Kidney capillary endothelial cell (primary cell): Measurements from ENCODE around the gene RGS6.

Experiments used
- DNase-seq: peaks from one replicate; pipeline ENCODE4 v3.0.0-alpha.2; 2018; ENCODE audit warnings: low spot score

The RGS6 gene

GRCh38 chr14:72610096-72610830 is 678.0 kb downstream of the RGS6 start:
- no peak for DNase-seq

DNA sequence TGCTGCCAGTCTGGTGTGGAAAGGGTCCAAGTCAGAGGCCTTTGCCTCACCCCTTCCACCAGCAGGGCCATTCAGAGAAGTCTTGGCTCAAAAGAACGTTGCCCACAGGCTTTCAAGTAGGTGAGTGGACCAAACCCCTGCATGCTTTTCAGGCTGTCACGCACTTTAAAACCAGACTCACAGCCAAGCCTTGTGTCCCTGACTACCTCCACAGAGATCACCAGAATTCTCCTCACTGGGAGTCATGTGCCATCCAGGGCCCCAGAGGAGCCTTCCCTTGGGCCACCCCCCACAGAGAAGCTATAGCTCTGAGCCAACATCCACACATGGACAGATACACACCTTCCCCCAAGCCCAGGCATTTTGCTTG is 678.6 kb downstream of the RGS6 start:
- no peak for DNase-seq

GRCh38 chr14:72611506-72611905 is 679.3 kb downstream of the RGS6 start:
- no peak for DNase-seq

DNA sequence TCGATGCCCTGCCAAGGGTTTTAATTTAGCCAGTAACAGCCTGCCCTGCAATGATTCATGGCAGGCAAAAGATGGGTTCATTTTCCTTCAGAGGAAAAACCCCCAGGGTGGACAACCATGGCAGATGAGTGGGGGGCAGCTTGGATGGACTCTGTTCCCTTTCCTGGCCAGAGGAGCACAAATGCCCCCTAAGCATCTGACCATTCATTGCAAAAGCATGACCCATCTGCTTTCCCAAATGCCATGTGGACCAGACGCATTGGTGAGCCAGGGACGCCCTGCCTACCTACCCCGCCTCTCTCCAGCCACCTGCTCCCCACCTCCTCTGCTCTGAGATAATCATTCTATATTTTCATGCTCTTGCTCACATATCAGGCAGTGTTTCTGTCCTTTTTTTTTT is 679.8 kb downstream of the RGS6 start:
- no peak for DNase-seq

- DNase-seq, result peak; percentile 59
These were observed 681.2 kb downstream of the RGS6 start for GRCh38 chr14:72613231-72613974.

DNA sequence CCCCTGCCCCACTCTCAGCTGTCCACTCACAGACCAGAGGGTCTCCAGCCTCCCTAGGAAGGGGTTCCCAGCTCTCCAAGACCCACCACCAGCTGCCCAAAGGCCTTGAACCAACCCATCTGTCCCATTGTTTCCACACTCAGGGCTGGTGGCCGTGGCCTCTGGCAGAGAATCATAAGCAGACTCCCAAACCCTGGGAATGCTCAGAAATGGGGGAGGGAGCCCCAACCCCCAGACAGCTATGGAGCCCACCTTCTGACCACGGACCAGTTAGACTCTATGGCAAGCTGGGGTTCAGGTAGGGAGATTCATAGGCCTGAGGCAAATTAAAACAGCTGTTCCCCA is 681.7 kb downstream of the RGS6 start:
- no peak for DNase-seq

DNA sequence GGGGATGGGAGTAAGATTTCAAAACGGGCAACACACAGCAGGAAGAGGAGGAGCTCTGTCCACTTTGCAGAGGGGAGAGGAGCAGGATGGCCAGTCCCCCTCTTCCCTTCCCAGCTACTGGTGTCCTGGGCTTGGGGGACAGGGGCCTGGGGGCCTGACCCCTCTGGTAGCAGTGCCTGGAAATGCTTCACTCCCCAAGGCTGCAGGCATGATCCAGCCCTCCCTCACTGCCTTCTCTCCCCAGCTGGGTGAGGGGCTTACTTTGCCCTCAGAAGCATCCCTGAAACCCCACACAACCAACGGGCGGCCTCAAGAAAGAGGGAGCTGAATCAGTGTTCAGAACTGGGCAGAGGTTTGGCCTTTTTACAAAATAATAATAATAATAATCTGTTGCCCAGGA is 682.1 kb downstream of the RGS6 start:
- DNase-seq, result no peak

- DNase-seq, result no peak
These were observed 682.7 kb downstream of the RGS6 start for GRCh38 chr14:72614891-72615415.

DNA sequence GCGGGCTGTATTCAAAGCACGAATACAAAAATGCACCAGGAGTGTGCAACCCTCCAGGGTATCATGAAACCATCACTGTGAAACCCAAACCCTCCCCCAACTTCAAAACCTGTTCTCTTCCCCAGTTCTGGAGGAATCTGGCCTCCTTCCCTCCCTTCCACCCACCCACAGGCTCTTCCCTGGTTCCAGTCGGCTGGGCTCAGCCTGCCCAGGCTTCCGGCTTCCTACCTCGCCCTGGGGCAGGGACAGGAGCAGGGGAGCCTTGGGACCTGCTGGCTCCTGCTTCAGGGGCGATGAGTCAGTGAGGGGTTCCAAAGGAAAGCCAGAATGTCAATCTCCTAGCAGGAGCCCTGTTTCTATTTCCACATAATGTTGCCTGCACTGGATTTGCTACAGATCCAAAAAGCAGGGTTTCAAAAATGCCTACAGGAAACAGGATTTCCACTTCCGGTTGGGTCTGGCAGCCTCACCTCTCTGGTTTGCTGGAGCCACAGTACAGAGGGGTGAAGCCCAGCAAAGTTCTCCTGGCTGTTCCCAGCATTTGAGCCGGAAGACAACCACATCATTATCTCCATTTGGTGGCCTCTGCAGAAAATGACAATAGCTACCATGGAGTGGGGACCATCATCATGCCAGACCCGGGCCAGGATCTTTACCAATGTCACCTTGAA is 683.4 kb downstream of the RGS6 start:
- peak; percentile 94 for DNase-seq
